RCC 7860 (cell line): ENCODE results near the gene CLECL1.

Experiments used
- DNase-seq: peaks from one replicate; pipeline ENCODE4 v3.0.0-alpha.2; 2015; ENCODE audit warnings: low spot score
- FAIRE-seq: peaks from 2 replicates; lab custom pipeline; 2012; peaks lifted over from hg19 to GRCh38; lab: Jason Lieb, UNC

The CLECL1 gene

GRCh38 chr12:9732921-9733461 is at the start of gene CLECL1:
Gene CLECL1, minus strand, starts transcription at chr12:9733097.
- FAIRE-seq (no peak), DNase-seq (no peak)

DNA sequence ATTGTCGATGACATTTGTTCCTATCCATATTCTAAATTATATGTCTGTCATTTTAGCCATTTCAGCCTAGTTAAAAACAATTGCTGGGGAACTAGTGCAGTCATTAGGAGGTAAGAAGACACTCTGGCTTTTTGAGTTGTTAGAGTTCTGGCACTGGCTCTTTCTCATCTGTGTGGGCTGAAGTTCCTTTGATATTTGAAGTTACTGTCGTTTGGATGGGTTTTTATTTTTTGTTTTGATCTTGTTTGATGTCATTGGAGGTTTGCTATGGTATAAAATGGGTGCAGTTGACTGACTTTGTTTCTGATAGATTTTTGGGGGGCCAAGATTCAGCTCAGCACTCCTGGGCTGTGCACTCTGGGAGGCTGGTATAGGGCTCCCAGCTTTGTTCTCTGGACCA is 48.5 kb upstream of the CLECL1 start:
- DNase-seq (no peak), FAIRE-seq (no peak)

- FAIRE-seq = no peak
- DNase-seq = no peak
Observed at GRCh38 chr12:9779209-9779608, 46.3 kb upstream of the CLECL1 start.

DNA sequence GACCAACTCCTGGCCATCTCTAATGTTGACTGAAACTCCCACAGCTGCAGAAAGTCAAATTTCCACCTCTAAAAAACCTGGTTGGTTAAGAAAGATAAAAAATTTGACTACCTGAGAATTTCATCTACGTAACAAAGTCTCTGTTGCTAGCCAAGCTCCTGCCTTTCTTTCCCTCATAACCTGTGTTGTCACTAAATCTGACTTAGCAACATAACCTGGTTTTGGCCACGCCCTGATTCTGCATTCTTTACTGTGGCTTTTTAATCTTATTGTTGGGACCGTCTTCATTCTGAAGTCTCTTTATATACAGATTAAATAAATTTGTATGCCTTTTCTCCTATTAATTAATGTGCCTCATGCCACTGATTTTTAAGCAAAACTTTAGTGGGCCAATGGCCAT is 43.9 kb upstream of the CLECL1 start:
- FAIRE-seq (no peak), DNase-seq (no peak)

DNA sequence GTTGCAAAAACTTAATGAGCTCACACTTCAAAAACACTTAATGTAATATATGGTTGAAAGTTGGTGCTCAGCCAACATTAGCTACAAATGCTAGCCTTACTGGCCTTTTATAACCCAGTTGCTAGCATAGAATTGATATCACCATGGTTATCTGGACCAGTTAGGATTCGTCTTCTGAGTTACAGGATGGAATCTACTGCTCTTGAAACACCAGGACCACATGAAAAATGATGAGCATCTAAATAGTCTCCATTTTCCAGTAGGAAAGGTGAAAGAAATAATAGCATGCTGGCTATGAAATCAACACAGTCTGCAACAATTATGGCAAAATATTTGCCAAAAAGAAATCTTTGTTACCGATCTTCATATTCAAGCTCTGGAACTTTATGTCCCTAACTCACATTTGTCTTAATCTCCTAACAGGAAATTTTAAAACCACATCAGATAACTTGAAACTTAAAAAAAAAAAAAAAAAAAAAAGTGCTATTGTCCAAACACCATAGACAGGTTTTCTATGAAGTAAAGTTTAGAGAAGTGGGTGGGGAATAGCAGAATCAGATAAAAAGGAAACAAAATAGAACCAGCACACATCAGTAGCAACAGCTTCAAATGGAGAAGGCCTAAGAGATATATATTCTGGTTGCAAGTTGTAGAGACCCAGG is 40.5 kb upstream of the CLECL1 start:
- FAIRE-seq = no peak

GRCh38 chr12:9763025-9763424 is 30.1 kb upstream of the CLECL1 start:
- no peak for FAIRE-seq
- no peak for DNase-seq

More for the DNA sequence above, 40.5 kb upstream of the CLECL1 start:
- no peak for DNase-seq

GRCh38 chr12:9762369-9762768 is 29.5 kb upstream of the CLECL1 start:
- FAIRE-seq (no peak), DNase-seq (no peak)

DNA sequence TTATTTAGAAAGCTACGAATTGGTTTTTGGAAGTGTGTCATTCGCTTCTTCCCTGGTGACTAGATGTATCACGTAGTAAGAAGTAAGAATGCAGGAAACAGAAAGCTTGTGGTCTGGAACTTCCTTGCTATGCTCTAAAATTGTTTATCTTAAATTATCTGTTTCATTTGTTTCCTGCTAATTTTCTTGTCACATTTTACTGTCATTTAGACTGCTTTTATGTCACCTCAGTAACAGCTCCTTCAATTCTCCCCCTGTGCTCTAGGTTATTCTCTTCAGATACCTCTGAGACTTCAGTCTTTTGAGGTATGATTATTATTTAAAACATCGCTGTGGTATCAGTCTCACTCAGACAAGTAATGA is 28.5 kb upstream of the CLECL1 start:
- no peak for DNase-seq
- FAIRE-seq = no peak

- DNase-seq = peak; percentile 6
- FAIRE-seq = no peak
Observed at GRCh38 chr12:9760699-9761418, 28.0 kb upstream of the CLECL1 start, which contains the start of gene CD69. Gene CD69, minus strand, starts transcription at chr12:9760901. Its CDS starts 81 bp downstream, at chr12:9760820.

- FAIRE-seq (no peak), DNase-seq (no peak)
Observed at GRCh38 chr12:9760120-9760519, 27.2 kb upstream of the CLECL1 start.

DNA sequence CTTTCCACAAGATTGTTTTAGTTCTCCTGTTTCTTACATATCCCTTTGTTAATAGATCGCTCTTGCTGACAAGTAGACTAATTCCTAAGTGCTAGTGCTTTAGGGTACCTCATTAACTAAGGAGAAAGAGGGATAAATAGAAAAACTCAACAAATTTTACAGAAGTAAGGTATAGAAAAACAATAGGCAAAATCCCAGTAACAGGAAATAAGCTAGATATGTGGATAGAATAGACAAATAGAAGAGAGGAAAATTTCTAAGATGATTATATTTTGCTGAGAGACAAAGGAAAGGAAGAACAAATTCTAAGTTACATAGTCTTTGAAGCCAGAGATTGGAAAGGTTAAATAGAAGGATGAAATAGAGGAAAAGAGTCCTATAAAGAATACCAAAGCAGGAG is 26.8 kb upstream of the CLECL1 start:
- no peak for DNase-seq

DNA sequence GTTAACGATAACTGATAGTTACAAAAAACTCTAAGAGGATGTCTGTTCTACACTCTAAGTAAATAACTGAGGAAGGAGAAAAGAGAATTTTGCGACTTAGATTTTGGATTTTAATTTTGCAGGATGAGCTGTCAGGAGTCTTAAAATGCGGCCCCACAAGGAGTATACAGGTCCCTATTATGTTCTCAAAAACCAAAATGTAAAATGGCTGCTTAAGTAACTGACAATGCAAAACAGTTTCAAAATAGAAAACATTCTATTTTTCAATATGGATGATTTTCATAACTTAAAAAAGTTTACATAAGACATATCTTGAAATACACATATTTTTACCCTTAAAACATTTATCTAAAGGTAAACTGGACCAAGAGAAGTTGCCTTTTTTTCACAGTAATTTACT is 25.2 kb upstream of the CLECL1 start:
- DNase-seq (no peak), FAIRE-seq (no peak)

More for the DNA sequence above, 26.8 kb upstream of the CLECL1 start:
- FAIRE-seq = no peak

- FAIRE-seq = no peak
- no peak for DNase-seq
Observed at GRCh38 chr12:9757433-9758025, 24.6 kb upstream of the CLECL1 start.

GRCh38 chr12:9756706-9757105 is 23.8 kb upstream of the CLECL1 start:
- no peak for FAIRE-seq
- no peak for DNase-seq

GRCh38 chr12:9756170-9756569 is 23.3 kb upstream of the CLECL1 start:
- DNase-seq = no peak
- no peak for FAIRE-seq

DNA sequence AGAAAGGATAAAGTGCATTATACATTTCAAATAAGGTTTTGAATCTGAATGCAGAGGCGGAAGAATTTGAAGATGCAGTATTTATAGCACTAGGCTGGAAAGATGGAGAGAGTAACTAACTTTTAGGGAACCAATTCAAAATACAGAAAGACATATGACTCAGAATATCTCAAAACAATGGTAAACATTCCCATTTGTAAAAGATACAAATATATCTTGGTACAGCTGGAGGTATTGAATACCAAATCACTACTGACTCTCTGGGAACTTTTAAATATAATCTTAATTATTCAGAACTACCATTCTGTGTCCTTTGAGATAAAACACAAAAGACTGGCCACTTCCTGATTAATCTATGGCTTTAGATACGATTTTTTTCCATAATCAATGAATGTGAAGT is 22.7 kb upstream of the CLECL1 start:
- FAIRE-seq = no peak

GRCh38 chr12:9755035-9755434 is 22.1 kb upstream of the CLECL1 start:
- FAIRE-seq = no peak
- DNase-seq = no peak

More for the DNA sequence above, 22.7 kb upstream of the CLECL1 start:
- DNase-seq = no peak

DNA sequence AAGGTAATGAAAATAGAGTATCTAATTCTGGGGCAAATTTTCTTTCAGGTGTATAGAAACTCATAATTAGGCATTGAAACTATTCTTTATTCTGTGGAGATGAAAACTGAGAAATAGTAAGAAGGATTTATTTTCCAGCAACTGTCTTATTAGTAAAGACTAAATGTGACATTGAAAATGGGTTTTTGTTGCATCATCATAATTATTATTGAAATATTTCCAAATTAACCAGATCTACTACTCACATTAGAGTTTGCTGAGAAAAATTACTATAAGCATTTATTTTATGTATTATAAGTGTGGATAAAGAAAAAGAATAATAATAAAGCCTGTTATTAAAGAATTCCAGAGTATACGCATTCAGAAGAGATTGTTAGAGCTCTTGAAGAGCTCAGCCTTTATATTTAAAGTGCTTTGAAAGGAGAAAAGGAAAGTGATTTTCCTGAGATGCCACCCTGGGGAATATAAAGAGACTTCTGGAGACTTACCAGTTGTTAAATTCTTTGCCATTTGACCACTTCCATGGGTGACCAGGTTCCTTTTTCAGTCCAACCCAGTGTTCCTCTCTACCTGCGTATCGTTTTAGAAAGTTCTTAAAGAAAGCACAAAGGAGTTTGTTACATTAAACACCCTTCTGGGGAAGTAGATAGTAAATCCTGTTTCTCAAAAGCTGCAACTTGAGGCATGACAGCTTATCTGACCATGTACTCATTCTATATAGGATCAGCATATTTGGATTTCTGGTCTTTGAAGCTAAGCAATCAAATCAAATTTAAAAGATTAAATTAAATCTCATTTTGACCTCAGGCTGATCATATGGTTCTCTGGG is 21.4 kb upstream of the CLECL1 start:
- no peak for FAIRE-seq
- DNase-seq = no peak

- FAIRE-seq (no peak), DNase-seq (no peak)
Observed at GRCh38 chr12:9753498-9753897, 20.6 kb upstream of the CLECL1 start.

GRCh38 chr12:9753073-9753472 is 20.2 kb upstream of the CLECL1 start:
- FAIRE-seq = no peak
- no peak for DNase-seq
